Forelimb muscle (tissue), 1 donor: ENCODE measurements around the gene FBXO46. TPM values are rescaled to one million over a fixed set of nuclear protein-coding genes. Genes with fewer than 3 reads are reported as not detected.
"Not testable (repeated sequence)": the region's sequence is repeated elsewhere in the genome, so short reads cannot be mapped to it uniquely, and the experiment has no call there.

ENCODE experiments used
- DNase-seq: peaks from one replicate; pipeline ENCODE4 v3.0.0-alpha.2; 2013; ENCODE audit warnings: low read depth
- polyA plus RNA-seq: library from polyadenylated mRNA; unstranded; fragments of 120-200 nt; gene quantifications from one replicate; pipeline ENCODE4 v1.2.1, GENCODE V29; 2013; ENCODE audit not compliant: insufficient read length

The FBXO46 gene
- polyA plus RNA-seq, 1 donor: 13.5 TPM

DNA sequence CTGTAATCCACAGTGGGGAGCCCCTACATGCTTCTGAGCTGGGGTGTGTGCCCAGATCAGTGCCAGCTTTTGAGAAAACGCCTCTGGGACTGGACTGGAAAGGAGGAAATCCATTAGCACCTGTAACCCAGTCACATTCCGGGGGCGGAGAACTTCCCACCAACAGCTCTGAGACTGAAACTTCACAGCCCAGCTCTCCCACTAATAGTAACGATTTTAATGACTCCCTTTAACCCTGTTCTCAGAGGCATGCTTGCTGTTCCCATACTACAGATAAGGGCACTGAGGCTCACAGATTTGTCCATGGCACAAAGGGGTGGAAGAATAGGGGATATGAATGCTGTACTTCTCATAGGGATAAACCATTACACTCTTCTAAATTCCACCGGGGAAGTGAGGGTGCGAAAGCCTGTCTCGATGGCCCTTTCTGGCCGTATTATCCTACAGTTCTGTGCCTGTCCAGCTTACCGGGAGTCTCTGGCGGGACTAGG, 851 bp downstream of the FBXO46 start:
- no peak for DNase-seq

DNA sequence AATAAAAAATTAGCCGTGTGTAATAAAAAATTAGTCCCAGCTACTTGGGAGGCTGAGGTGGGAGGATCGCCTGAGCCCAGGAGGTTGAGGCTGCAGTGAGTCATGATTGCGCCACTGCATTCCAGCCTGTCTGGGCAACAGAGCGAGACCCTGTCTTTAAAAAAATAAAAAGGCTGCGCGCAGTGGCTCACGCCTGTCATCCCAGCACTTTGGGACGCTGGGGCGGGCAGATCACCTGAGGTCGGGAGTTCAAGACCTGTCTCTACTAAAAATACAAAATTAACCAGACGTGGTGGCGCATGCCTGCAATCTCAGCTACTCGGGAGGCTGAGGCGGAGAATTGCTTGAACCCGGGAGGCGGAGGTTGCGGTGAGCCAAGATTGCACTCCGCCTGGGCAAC, 2.0 kb downstream of the FBXO46 start:
- DNase-seq: not testable (repeated sequence)

DNA sequence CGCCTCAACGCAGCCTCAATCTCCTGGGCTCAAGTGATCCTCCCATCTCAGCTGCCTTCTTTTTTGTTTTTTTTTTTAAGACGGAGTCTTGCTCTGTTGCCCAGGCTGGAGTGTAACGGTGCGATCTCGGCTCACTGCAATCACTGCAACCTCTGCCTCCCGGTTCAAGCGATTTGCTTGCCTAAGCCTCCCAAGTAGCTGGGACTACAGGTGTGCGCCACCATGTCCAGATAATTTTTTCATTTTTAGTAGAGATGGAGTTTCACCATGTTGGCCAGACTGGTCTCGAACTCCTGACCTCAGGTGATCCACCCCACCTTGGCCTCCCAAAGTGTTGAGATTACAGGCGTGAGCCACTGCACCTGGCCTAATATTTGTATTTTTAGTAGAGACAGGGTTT, 10.6 kb downstream of the FBXO46 start:
- DNase-seq: not testable (repeated sequence)

DNA sequence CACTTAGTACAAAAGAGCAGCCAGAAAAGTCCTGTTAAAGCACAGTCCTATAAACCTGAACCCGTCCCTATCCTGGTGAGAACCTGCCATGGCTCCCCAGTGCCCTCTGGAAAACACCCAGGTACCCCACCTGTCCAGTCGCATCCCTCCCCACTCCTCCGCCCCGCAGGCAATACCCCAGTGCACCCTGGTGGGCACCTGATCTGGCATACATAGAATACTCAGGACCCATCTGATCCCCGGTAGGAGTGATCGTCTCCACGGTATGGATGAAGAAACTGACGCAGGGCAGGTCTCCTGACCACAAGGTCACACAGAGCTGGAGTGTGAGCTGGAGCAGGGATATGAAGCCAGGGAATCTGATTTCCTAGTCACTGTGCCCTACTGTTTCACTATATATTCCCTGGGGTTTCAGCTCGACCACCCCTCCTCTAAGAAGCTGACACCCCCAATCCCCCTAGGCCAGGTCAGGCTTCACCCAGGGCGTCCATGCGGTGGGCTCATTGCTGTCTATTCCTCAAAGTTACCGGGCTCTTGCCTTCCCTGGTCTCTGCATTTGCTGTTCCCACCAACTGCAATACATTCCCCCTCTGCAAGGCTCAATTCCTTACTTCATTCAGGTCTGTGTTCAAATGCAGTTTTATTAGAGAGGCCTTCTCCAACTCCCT, 12.6 kb downstream of the FBXO46 start:
- no peak for DNase-seq

DNA sequence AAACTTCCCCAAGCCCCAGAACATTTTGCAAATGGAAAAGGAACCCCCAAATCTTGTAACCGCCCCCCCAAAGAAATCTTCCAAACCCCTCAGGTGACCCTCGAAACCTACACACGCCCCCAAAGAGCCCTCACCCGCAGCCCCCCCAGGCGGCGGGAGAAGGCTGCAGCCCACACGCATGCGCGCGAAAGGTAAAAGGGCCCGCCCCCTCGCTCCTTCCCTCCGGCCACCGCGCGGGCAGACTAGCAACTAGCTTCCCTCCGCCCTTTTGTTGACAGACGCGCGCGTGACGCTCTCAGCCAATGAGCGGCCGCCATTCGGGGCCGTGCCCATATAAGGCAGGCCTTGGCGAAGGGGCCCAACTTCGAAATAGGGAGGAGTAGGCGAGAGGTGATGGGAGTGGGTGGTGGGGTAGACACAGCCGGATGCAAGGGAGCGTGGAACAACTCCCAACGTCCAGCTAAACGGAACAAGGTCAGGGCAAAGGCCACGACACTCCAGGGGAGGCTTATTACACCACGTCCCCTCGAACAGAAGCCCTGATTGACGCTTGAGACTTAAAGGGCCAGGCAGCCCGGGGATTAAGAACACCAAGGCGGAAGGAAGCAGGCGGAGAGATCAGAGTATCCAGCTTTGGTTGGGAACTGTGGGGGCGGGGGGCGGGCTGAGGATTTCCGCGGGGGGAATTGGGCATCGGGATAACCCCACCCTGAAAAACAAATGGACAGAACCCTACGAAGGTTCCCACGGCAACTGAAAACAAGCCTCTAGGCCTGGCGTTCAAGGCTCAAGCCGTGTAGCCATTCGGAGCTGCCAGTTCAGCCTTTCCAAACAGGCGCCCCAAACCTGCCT, 13.3 kb downstream of the FBXO46 start:
- DNase-seq: peak; percentile 93

DNA sequence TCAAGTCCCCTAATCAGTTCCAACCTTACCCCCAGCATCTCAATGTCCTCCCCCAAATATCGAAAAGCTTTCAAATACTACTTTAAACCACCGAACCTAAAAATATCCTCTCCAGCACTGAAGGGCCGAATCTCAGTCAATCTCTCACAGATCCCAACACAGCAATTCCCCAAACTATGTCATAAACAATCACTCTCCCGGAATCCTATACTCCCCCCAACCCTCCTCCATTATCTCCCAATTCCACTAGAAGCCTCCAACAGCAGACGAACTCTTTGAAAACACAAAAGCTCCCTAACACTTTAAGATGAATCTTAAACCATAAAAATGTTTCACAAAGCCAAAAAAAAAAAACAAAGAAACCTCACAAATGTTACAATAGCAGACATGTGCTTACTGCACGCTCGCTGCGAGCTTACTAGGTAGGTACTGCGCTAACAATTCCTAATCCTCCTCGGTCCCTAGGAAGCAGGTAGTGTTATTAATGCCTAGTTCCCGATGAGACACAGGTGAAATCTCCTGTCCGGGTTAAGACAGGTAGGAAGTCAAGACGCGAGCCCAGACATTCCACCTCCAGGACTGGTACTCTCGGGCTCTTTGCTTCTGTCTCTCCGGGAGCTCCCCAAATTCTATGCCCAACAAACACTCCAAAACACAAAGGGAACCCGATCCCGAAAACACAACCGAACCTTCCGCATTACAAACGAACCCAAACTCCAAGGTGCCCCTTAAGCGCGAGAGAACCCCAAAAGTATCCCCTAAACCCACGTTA, 14.2 kb downstream of the FBXO46 start:
- DNase-seq: no peak

DNA sequence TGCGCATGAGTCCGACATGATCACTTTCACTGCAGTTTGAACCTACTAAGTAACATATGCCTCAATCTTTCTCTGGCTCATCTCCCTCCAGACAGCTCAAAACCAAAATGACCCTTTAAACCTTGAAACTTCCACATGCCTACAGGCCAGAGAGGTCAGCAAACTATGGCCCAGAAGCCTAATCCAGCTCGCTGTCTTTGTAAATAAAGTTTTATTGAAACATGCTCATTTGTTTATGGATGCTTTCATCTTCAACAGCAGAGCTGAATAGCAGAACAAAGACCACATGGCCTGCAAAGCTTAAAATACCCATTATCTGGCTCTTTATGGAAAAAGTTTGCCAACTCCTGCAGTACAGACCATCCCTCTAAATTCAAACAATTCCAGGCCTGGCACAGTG, 15.6 kb downstream of the FBXO46 start:
- no peak for DNase-seq

DNA sequence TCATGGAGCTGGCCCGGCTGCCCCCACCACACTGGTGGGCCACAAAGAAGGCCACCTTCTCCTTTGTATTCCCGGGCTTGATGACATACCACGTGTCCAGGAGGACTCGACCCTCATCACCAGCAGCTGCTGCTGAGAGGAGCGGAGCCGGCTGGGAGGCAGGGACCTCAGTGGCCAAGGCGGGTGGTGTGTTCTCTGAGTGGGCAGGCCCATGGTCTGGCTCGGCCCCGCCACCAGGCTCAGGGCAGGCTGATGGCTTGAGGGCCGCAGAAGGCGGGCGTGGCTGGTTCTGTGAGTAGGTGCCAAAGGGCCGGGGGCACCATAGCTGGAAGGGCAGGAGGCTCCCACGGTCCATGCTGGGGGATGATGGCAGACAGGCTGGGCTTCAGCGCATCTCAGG, 17.6 kb downstream of the FBXO46 start:
- no peak for DNase-seq

DNA sequence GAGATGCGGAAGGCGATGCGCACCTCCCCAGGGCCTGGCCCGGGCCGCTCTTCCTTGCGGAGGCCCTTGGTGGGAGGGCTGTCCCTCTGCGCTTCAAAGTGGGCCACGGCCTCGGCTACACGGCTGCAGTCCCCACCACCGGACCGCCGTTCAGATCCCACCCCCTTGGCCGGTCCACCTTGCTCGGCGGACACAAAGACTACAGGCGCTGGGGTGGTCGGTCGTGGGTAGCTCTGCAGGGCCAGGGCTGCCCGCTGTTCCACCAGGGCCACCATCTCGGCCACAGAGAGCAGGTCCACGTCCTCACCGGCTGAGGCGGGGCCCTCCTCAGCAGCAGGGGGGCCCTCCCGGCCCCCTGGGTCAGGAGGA, 18.0 kb downstream of the FBXO46 start:
- no peak for DNase-seq

DNA sequence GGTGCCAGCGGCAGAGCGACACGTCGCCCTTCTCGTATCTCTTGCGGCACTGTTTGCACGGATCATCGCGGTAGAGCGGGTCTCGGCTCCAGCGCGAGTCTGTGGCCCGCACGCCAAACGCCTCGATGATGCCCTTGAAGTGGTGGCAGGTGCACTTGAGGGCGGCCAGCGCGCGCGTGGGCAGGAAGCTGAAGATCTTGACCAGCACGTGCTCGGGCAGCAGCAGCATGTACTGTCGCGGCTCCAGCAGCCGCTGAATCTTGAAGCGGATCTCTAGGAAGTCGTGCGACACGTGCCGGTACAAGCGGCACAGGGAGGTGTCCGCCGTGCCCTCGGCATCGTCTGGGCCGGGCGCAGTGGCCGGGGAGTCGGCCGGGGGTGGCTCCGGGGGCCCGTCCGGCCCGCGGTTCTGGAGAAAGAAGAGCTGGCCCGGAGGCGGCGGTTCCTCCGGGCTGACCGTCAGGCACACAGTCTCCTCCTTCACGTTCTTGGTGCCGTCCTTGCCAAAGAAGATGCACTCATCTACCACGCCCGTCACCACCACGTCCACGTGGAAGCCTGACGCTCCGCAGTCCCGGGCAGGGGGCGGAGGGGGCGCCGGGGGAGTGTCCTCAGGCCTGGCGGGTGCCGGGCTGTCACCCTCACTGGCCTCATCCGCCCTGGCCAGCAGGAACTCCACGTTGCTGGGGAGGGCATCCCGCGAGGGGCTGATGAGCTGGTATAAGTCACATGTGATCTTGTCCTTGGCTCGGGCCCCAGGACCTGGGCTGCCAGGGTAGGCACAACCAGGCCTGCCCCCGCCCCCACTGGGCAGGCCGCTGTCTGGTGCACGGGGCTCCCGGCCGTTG, 18.6 kb downstream of the FBXO46 start:
- no peak for DNase-seq

DNA sequence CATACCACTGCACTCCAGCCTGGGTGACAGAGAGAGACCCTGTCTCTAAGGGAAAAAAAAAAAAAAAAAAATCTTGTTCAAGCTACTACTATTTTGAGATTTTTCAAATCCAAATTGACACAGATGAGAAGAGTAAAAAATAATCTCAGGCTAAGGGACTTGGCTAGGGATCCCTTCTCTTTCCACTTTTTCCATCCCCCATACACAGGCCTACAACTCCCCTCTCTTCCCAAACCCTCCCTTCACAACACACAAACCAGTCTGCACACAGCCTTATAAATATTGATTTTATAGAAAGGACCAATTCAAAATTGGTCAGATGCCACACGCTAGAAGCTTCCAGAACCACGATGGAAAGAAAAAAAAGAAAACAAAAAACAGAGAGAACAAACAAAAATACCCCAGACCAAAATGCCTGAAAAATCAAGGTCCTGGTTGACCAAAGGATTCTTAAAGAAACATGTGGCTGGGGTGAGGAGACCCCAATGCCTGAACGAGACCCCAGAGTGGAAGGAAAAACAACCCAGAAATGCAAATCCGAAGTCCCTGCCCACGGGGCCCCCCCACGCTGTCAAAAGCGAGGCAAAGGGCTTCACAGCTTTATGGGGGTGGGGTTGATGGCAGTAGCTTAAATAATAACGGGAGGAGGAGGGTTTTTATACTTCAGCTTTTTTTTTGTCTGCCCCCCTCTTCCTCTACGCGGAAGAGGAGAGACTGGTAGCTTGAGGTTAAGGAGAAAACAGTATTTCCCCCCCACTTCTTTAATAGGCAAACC, 20.2 kb downstream of the FBXO46 start:
- no peak for DNase-seq

DNA sequence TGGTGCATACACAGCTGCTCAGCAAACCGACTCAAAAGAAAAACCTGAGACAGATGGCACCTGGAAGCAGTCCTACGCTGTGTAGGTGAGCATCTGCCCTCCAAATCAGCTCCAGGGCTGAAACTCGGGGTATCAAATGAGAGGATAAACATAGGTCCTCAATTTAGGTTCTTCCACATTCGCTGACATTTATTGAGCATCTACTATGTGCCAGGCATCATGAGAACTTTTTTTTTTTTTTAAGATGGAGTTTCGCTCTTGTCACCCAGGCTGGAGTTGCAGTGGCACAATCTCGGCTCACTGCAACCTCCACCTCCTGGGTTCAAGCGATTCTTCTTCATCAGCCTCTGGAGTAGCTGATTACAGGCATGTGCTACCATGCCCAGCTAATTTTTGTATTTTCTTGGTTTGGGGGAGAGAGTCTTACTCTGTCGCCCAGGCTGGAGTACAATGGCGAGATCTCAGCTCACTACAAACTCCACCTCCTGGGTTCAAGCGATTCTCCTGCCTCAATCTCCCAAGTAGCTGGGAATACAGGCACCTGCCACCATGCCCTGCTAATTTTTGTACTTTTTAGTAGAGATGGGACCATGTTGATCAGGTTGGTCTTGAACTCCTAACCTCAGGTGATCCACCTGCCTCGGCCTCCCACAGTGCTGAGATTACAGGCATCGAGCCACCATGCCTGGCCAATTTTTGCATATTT, 24.8 kb downstream of the FBXO46 start:
- no peak for DNase-seq

DNA sequence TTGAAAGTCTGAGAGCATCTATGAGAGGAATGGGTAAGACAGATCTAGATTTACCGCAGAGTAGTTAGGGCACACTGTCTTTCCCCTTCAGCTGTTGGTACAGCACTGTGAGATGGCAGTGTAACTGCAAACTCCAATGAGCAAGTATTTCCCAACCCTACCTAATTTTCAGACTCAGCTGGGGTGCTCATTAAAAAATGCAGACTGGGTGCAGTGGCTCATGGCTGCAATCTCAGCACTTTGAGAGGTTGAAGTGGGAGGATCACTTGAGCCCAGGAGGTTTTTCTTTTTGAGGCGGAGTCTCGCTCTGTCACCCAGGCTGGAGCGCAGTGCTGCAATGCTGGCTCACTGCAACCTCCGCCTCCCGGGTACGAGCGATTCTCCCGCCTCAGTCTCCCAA, 25.6 kb downstream of the FBXO46 start:
- no peak for DNase-seq

DNA sequence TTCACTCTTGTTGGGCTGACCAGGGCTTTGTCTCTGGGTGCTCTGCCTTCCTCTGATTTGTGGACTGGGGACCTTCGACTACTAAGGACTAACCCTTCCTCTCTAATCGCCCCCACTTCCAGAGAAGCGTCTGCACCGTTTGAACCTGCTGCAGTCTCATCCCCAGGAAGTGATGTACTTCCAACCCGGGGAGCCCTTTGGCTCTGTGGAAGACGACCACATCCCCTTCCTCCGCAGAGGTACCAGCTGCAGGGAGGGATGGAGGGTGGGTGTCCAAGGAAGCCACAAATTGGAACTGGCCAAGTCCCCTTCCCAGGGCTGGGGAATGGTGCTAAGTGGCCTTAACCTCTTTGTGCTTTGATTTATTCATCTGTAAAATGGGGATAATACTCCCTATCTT, 29.0 kb downstream of the FBXO46 start:
- no peak for DNase-seq

DNA sequence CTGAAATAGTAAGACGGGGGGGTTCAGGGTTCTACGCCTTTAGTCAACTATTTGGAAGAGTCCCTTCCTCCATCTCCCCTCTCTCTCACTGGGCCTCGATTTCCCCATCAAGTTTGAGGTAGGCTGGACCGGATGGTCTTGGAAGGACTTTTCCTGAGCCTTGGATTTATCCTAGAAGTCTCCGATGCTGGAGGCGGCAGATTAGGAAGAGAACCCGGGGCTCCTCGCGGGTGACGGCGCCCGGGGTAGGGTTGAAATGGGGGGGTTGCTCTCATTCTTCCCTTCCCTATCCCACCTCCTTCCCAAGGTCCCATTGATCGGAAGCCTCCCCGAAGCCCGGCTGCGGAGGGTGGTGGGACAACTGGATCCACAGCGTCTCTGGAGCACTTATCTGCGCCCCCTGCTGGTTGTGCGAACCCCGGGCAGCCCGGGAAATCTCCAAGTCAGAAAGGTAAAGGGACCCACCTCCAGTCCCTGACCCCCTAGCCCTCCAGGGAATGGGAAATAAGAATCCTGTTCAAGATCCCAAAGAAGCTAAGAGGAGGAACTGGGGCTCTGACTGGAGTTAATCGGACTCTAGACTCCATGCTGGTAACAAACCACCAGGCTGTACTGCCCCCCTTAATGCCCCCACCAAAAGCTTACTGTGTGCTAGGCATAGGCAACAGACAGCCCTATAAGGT, 37.4 kb downstream of the FBXO46 start:
- DNase-seq: no peak

DNA sequence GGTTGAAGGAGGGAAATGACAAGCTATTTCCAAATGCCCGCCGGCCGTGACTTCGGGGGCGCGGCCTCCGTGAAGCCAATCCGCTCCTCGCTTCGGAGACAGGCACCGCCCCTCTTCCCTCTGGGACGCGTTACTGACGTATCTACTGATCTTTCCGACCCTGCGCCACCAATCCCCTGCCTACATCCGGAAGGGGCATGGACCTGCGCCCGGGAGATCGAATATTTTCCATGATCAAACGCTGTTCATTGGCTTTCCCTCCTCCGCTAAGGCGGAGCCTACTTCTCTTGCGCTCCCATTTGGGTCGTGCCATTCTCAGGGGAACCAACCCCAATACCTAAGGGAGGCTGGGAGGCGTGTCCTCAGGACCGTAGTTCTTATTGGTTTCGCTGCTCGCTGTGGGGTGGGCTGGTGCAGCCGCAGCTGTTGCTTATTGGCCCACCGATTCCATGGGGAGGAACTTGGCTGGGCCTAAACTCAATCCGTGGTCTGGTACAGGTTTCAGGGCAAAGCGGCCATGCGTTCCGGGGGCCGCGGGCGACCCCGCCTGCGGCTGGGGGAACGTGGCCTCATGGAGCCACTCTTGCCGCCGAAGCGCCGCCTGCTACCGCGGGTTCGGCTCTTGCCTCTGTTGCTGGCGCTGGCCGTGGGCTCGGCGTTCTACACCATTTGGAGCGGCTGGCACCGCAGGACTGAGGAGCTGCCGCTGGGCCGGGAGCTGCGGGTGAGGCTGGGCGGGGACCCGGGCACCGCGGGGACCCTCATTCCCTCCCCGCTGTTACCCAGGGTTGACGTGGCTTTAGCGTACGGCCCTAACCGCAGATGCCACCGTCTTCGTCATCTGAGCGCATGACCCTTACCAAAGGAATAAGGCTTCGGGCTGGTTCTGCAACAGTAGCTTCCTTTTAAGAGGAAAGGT, 38.2 kb downstream of the FBXO46 start, which contains the start of gene QPCTL:
Gene QPCTL, plus strand, starts transcription at position 480 of the 919 bp plus-strand sequence. Its CDS starts 38 bp downstream, at position 518.
- peak; percentile 90 for DNase-seq

DNA sequence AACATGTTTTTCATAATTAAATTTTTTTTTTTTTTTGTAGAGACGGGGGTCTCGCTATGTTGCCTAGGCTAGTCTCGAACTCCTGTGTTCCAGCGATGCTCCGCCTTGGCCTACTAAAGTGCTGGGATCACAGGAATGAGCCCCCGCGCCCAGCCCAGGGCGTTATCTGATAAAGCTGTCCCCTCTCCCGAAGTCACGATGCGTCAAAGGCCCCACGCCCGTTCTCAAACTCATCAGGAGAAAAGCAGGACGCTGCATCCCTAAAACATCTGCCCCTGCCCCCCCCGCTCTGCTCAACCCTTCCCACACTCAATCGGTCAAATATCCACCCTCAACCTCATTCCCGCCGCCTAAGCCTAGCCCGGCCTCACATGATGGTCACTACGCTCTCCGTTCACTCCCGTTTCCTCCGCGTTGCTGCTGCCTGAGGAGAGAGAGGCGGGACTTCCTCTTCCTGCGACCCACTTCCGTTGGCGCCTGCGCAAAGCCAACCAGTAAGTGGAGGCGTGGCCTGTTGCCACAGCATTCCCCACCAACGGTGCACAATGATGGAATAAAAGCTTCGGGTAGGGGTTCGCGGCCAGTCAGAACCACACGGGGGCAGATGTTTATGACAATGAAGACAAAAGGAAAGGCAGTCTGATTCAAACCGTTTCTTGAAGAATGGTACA, 39.0 kb downstream of the FBXO46 start, which contains the start of gene SNRPD2:
Gene SNRPD2, minus strand, starts transcription at position 438 of the 671 bp plus-strand sequence. Its CDS starts 65 bp downstream, at position 373.
- peak; percentile 90 for DNase-seq
